GM12892 (cell line): Measurements from ENCODE around the gene LRRC23.

Source experiments
- POLR2A ChIP-seq: IDR thresholded peaks from 2 replicates; pipeline ENCODE4 v1.6.1; 2011; ENCODE audit warnings: low read depth, low read length, control low read depth
- POLR2AphosphoS5 ChIP-seq: IDR thresholded peaks from 2 replicates; pipeline ENCODE4 v1.6.1; 2011; ENCODE audit warnings: low read depth, low read length, control low read depth
- TAF1 ChIP-seq: IDR thresholded peaks from 2 replicates; pipeline ENCODE4 v1.6.1; 2011; ENCODE audit warnings: low read depth, mild to moderate bottlenecking, control low read depth, low read length, borderline replicate concordance

- TF ChIP-seq POLR2A: no peak
- TF ChIP-seq POLR2AphosphoS5: peak; percentile 2; the same call in 1 of the 2 replicates
- no peak for TF ChIP-seq TAF1
Measured at GRCh38 chr12:6936194-6936635, 31.6 kb downstream of the LRRC23 start.
